GM10248 (cell line): ENCODE measurements around the gene POLR2L.
A peak's percentile ranks its signal among the peaks of the same experiment; 100 is the strongest.

Experiments
- CTCF ChIA-PET: fragments of 300-600 bp; sonication (Branson Sonifier 250); formaldehyde crosslinking; extraction: SDS; loops from one replicate; lab custom pipeline; 2021; ENCODE audit warnings: antibody characterized with exemption; lab: Yijun Ruan, JAX
- POLR2A ChIA-PET: fragments of 350-650 bp; sonication (Branson Sonifier 250); formaldehyde crosslinking; extraction: SDS; loops from one replicate; lab custom pipeline; 2020; ENCODE audit warnings: antibody characterized with exemption; lab: Yijun Ruan, JAX
- DNase-seq: peaks from one replicate; pipeline ENCODE4 v3.0.0; 2012; ENCODE audit errors: extremely low spot score
- CTCF ChIP-seq: IDR thresholded peaks from 2 replicates; pipeline ENCODE4 v1.5.1; 2012; ENCODE audit warnings: mild to moderate bottlenecking, low read depth; ENCODE audit errors: extremely low read depth, missing control alignments, control extremely low read depth

Gene POLR2L

GRCh38 chr11:842370-843002 is at the start of gene POLR2L, which contains the start of gene TSPAN4:
POLR2L (minus strand) TSS chr11:842529; CDS start chr11:842508, 21 bp downstream.
TSPAN4 (plus strand) TSS chr11:842852; CDS start chr11:850305, 7,453 bp downstream.
- POLR2A ChIA-PET = interaction anchor here (1.0 to 1.5 kb wide), 3 partner anchors 10 to 23 kb away, joined by 5 to 7 read pairs (median 5); partner anchors contain the start of genes CD151 and PNPLA2
- DNase-seq = peak; percentile 94
- CTCF ChIA-PET = interaction anchor here (0.8 to 1.7 kb wide), 6 partner anchors 12 to 210 kb away, joined by 3 to 7 read pairs (median 3); partner anchors contain the start of gene PNPLA2
- no peak for TF ChIP-seq CTCF

DNA sequence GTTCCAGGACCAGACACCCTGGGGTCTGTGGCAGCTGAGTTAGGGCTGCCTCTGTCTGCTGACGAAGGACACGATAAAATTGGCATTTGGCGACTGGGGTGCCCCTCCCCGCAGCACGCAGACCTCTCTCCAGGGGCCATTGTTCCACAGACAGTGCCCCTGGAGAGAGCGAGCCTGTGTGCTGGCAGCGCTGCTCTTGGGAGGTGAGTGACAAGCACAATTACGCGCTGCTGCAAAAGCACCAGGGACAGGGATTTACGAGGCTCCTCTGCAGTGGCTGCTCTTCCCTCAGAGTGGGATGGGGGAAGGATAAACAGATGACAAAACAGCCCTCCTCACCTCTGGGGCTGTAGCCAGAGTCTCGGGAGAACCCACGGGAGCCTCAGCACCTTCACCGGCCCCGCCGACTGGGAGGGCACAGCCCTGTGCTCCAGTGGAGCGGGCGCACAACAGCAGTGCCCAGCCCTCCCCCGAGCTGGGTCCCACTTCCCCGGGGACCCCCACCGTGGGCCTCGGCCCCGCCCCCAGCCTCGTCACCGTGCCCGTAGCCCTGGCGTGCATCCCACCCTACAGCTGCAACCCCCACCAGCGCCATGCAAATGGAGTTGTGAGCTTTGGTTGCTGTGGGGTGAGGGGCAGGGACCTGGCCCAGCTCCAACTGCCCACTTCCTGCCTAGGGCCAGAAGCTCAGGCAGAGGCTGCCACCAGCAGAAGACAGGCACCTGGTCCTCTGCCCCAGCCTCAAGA is 48.6 kb upstream of the POLR2L start:
- CTCF ChIA-PET = no interaction called here
- POLR2A ChIA-PET = no interaction called here
- DNase-seq = no peak
- no peak for TF ChIP-seq CTCF

DNA sequence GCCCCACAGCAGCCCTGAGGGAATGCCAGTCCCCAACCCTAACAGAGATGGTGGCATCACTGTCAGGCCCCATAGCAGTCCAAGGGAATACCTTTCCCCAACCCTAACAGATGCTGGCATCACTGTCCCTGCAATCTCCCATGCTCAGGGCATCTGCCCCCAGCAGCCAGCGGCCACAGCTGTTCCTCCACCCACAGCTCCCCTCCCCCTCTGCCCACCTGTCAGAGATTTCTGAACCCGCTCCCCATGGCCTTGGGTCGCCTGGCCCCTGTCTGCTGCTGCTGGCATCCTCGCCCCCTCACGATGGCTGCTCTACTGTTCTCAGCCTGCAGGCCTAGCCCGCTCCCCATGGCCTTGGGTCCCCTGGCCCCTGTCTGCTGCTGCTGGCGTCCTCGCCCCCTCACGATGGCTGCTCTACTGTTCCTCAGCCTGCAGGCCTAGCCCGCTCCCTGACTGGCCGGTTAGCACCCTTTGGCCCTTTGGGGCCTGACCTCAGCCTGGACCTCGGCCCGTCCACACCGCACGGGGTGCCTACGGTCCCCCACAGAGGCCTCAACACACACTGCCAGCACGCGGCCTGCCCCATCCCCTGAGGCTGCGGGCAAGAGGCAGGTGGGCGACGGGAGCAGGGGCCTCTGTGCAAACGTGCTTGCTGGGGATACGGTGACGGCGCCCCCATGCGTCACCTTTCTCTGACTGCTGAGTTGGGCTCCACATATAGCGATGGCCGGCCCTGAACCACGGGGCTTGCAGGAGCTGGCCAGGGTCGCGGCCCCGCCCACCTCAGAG is 47.6 kb upstream of the POLR2L start:
- TF ChIP-seq CTCF = no peak
- DNase-seq = no peak
- ChIA-PET CTCF (no interaction called here), POLR2A (no interaction called here)

GRCh38 chr11:889257-889656 is 46.9 kb upstream of the POLR2L start:
- no peak for TF ChIP-seq CTCF
- ChIA-PET CTCF (no interaction called here), POLR2A (no interaction called here)
- DNase-seq = no peak

GRCh38 chr11:888310-889212 is 46.2 kb upstream of the POLR2L start:
- POLR2A ChIA-PET = no interaction called here
- CTCF ChIA-PET = interaction anchor here (1.0 to 1.5 kb wide), 2 partner anchors 9 to 1263 kb away, joined by 3 to 5 read pairs; no protein-coding TSS in a partner anchor
- no peak for TF ChIP-seq CTCF
- DNase-seq = no peak

DNA sequence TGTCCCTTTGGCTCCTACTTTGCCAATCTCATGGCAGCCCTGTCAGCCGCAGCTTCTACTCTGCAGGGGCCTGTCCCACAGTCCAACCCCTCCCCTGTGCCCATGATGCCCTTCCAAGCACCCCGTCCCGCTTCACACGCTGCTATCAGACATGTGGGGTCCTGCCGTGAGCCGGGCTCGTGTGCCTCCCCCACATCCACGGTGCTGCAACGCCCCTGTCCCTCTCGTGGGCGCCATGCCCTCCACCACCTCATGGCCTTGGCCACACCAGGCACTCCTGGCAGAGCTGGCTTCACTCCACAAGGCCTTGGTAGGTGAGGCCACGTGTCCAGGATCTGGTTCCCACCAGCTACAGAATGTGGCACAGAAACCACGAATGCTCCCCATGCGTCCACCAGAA is 45.3 kb upstream of the POLR2L start:
- TF ChIP-seq CTCF = no peak
- DNase-seq = no peak
- POLR2A ChIA-PET = no interaction called here
- CTCF ChIA-PET = interaction anchor here (1.0 to 1.5 kb wide), 2 partner anchors 8 to 1264 kb away, joined by 3 to 5 read pairs; no protein-coding TSS in a partner anchor
